BE2C (cell line): ENCODE measurements around the gene OSMR.

Experiments
- DNase-seq: peaks from one replicate; pipeline ENCODE4 v3.0.0-alpha.2; 2020
- H3K27me3 ChIP-seq: fragments of 250-450 bp; sonication (Bioruptor Pico); 2 replicates; pipeline ENCODE4 v1.5.1; 2020; ENCODE audit warnings: mild to moderate bottlenecking
- H3K36me3 ChIP-seq: fragments of 250-450 bp; sonication (Bioruptor Pico); 2 replicates; pipeline ENCODE4 v1.5.1; 2020; ENCODE audit warnings: mild to moderate bottlenecking
- H3K4me1 ChIP-seq: fragments of 250-450 bp; sonication (Bioruptor Pico); 2 replicates; pipeline ENCODE4 v1.5.1; 2020
- H3K4me3 ChIP-seq: 2 replicates; pipeline ENCODE4 v1.5.1; 2011; ENCODE audit warnings: low read depth, low read length
- H3K9me3 ChIP-seq: fragments of 250-450 bp; sonication (Bioruptor Pico); 2 replicates; pipeline ENCODE4 v1.5.1; 2020
- CTCF ChIP-seq: IDR thresholded peaks from 2 replicates; pipeline ENCODE4 v1.5.1; 2012; ENCODE audit warnings: mild to moderate bottlenecking, low read depth, low read length

The OSMR gene

GRCh38 chr5:38802125-38802524 is 43.7 kb upstream of the OSMR start:
- H3K4me3 ChIP-seq = no peak overlapping the region
- no peaks in the 10 kb centered on the region for H3K27me3 ChIP-seq
- no peak for TF ChIP-seq CTCF
- no peak for DNase-seq
- H3K4me1 ChIP-seq = peaks cover 3% of the 10 kb centered on the region; the same call in 1 of the 2 replicates
- no peaks in the 10 kb centered on the region for H3K36me3 ChIP-seq
- no peaks in the 10 kb centered on the region for H3K9me3 ChIP-seq

DNA sequence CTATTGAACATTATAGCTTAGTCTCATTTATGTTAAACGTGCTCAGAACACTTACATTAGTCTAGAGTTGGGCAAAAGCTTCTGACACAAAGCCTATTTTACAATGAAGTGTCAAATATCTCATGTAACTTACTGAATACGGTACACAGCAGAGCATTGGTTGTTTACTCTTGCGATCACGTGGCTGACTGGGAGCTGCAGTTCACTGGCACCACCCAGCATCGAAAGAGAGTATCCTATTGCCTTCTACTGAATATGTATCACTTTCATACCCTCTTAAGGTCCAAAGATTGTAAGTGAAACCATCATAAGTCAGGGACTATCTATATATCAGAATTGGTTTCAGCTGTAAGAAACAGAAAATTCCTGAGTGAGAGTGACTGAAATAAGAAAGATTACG is 42.6 kb upstream of the OSMR start:
- H3K27me3 ChIP-seq = no peaks in the 10 kb centered on the region
- H3K9me3 ChIP-seq = no peaks in the 10 kb centered on the region
- DNase-seq = no peak
- H3K4me1 ChIP-seq = peaks cover 8% of the 10 kb centered on the region
- TF ChIP-seq CTCF = no peak
- H3K4me3 ChIP-seq = no peak overlapping the region
- no peaks in the 10 kb centered on the region for H3K36me3 ChIP-seq

GRCh38 chr5:38806775-38807258 is 39.0 kb upstream of the OSMR start:
- Histone ChIP-seq H3K36me3 (no peaks in the 10 kb centered on the region), H3K27me3 (no peaks in the 10 kb centered on the region), H3K4me1 (peaks cover 18% of the 10 kb centered on the region), H3K9me3 (no peaks in the 10 kb centered on the region), H3K4me3 (no peak overlapping the region)
- DNase-seq = peak; percentile 14
- no peak for TF ChIP-seq CTCF

DNA sequence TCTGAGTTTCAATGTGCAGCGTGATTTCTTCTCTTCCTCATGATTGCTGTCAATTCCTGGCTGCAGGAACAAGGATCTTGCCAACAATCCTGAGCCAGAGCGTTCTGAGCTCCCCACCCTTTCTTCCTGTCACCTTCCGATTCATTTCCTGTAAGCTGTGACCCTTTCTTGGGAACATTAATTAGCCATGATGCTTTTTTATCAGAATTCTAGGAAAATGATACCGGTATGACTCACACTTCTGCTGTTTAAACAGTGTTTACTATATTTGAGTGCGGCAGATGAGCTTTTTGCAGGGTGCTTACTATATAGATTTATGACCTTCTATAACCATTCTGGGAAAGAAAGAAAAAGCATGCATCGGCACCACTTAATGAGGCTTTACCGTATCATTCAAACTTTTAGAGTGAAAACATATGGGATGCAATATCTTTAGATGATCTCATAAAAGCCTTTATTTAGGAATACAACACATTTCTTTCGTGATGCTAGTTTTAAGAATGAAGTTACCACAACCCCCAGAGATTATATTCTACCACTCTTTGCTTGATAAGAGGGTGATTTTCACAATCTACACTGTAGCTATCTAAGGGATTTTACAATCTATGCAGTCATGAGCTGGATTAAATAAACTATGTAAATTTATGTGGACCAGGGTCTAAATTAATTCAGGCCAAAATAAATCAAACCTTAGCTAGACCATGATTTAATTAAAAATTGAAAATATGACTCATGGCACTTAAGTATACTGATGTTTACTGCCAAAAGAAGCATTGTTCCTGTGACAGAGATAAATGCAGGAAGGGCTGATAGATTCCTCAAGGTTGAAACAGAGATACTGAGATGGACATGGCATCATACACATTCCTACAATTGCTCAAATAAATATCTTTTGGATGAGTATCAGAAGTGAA is 38.0 kb upstream of the OSMR start:
- Histone ChIP-seq H3K4me1 (peaks cover 18% of the 10 kb centered on the region), H3K9me3 (no peaks in the 10 kb centered on the region), H3K27me3 (no peaks in the 10 kb centered on the region), H3K36me3 (no peaks in the 10 kb centered on the region), H3K4me3 (no peak overlapping the region; the same call in 1 of the 2 replicates)
- no peak for DNase-seq
- TF ChIP-seq CTCF = no peak

DNA sequence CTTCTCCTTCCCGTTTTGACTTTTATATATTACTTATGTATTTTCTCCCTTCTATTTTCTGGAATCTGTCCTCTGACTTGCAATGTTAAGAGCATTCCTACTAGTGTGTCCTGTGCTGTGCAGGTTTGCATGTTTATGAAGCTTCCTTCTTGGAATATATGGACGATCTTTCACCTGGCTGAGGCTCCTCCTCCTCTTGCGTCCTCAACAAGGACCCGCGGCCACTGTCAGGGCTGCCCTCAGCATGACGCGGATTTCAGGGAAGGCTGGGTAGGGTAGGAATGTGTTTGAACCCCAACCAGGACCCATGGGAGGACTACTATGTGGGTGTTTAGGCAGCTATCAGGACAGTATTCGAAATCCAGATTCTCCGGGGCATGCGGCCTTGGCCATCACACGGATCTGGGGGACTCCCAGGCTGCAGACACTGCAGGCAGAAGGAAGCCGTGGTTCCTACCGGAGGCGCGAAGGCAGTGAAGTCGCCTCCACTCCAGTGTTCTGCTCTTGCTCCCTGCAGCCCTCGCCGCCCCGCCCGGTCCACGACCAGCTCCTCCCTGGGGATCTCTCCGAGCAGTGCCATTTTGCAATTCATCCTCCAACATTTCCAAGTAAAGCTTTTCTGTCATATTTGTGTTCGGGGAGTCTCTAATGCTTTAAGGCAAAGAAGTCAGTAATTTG is 37.0 kb upstream of the OSMR start:
- DNase-seq = peak; percentile 18
- Histone ChIP-seq H3K9me3 (no peaks in the 10 kb centered on the region), H3K4me3 (no peak overlapping the region), H3K36me3 (no peaks in the 10 kb centered on the region), H3K27me3 (no peaks in the 10 kb centered on the region), H3K4me1 (peaks cover 18% of the 10 kb centered on the region)
- no peak for TF ChIP-seq CTCF
